ENCODE measurements around the gene HTR2C. TPM values are rescaled to one million over a fixed set of nuclear protein-coding genes. Genes with fewer than 3 reads are reported as not detected.

Gene HTR2C
- total and polyA plus RNA-seq, 2 of the 13 experiments (the other 11 are each of a cell fraction or from before 2014, with no cell fraction given), result 0.01 TPM; not detected in 1

- ATAC-seq, result no peak
Observed at GRCh38 chrX:114798907-114799306, 215.0 kb downstream of the HTR2C start.

More at GRCh38 chrX:114798907-114799306, 215.0 kb downstream of the HTR2C start:
- 0% methylated on average over 2 of the region's 2 CpGs for WGBS (ENCODE audit: low lambda C conversion rate)
- Histone ChIP-seq H3K9ac (ENCODE audit: insufficient read depth, low read depth, low read length) (no peak overlapping the region), H3K27ac (ENCODE audit: extremely low read length, insufficient read depth, low read length) (no peak overlapping the region), H2AFZ (ENCODE audit: low read length) (no peak overlapping the region), H3K9me3 (ENCODE audit: low read length) (no peaks in the 10 kb centered on the region), H3K36me3 (replicated peaks in 1 of 2; ENCODE audit: control insufficient read depth in 1 of 2, insufficient read depth in 2 of 2, low read length in 2 of 2) (no peaks in the 10 kb centered on the region), H4K20me1 (ENCODE audit: insufficient read depth, low read length) (no peaks in the 10 kb centered on the region), H3K4me1 (ENCODE audit: insufficient read depth, low read length) (no peaks in the 10 kb centered on the region), H3K4me3 (replicated peaks in 1 of 3; ENCODE audit: insufficient read depth in 1 of 3, low read depth in 2 of 3, low read length in 3 of 3) (no peak overlapping the region), H3K4me2 (ENCODE audit: low read depth, low read length) (no peak overlapping the region), H3K79me2 (ENCODE audit: insufficient read depth, low read length) (no peaks in the 10 kb centered on the region), H3K27me3 (ENCODE audit: control insufficient read depth in 1 of 2, insufficient read depth in 2 of 2, low read length in 2 of 2) (no peaks in the 10 kb centered on the region)
- ChIA-PET POLR2A (no interaction called here), CTCF (ENCODE audit: low intra/inter-chr PET ratio, low total read pairs) (no interaction called here)
- FAIRE-seq (no peak), DNase-seq (ENCODE audit: low spot score) (no peak)
- in situ Hi-C loops (cut with HindIII; ENCODE audit: extremely low pct_ligation_motif_present, low pct_unique_long_range_greater_than_20kb), result no loop called here
- TF ChIP-seq ZNF34 (CRISPR knock-in tag; IDR thresholded peaks at IDR 0.05; ENCODE audit: borderline replicate concordance) (no peak), TAF15 (IDR thresholded peaks at IDR 0.05; ENCODE audit: low read depth, low read length, poor library complexity, severe bottlenecking) (no peak), MXD3 (CRISPR knock-in tag; IDR thresholded peaks at IDR 0.05) (no peak), ZNF678 (CRISPR knock-in tag; IDR thresholded peaks at IDR 0.05) (no peak), SKIL (CRISPR knock-in tag; IDR thresholded peaks at IDR 0.05; ENCODE audit: borderline replicate concordance) (no peak), ZNF740 (CRISPR knock-in tag; IDR thresholded peaks at IDR 0.05) (no peak), ZMAT5 (CRISPR knock-in tag; IDR thresholded peaks at IDR 0.05; ENCODE audit: borderline replicate concordance, low read depth) (no peak), SOX6 (IDR thresholded peaks at IDR 0.05) (no peak), SOX6 (CRISPR knock-in tag; IDR thresholded peaks at IDR 0.05) (no peak), NCOA2 (CRISPR knock-in tag; IDR thresholded peaks at IDR 0.05) (no peak)
- intact Hi-C loops (cut with micrococcal nuclease; ENCODE audit: unreplicated experiment), result no loop called here
- BruUV-seq (replicated peaks), result no TSS peak

All from HepG2 (cell line).